Lower leg skin (tissue), 4 donors: Measurements from ENCODE around the gene GGNBP2. TPM values are rescaled to one million over a fixed set of nuclear protein-coding genes. Genes with fewer than 3 reads are reported as not detected.
"Not testable (repeated sequence)": the region's sequence is repeated elsewhere in the genome, so short reads cannot be mapped to it uniquely, and the experiment has no call there.

Source experiments
- DNase-seq, 2 donors: peaks; one replicate each; pipeline ENCODE4 v3.0.0-alpha.2; 2019; ENCODE audit warnings: low spot score in 2 of 2
- H3K4me3 ChIP-seq: fragments of 200-600 bp; sonication (generic); 2 replicates; pipeline ENCODE4 v1.5.1; 2017; ENCODE audit warnings: mild to moderate bottlenecking, low read depth; ENCODE audit not compliant: poor library complexity, severe bottlenecking
- POLR2A ChIP-seq, 2 donors: fragments of 450-650 bp; IDR thresholded peaks; one replicate each; pipeline ENCODE4 v1.6.1; 2016 to 2017; ENCODE audit warnings: antibody characterized with exemption in 2 of 2, mild to moderate bottlenecking in 1 of 2, moderate library complexity in 1 of 2
- WGBS, 2 donors: methylation state at CpG; one replicate each; pipeline ENCODE4 v1.1.5; 2018; 5-methylcytosine and 5-hydroxymethylcytosine counted together
- intact Hi-C: fragments of 100-400 bp; cut with DNase I; formaldehyde crosslinking; loops from one replicate; pipeline ENCODE4 v1.15.0; 2023; ENCODE audit warnings: low total_unique reads
- total RNA-seq, 4 donors: library from RNA; depleted of rRNA; stranded (reverse); fragments of >200 nt; gene quantifications; one replicate each; pipeline ENCODE4 v1.1.0, GENCODE V29; 2016
- TF ChIP-seq, protein P1 (sequence below), 3 donors: fragments of 450-650 bp; IDR thresholded peaks; one replicate each; pipeline ENCODE4 v1.5.1; 2016; ENCODE audit warnings: antibody characterized with exemption in 3 of 3, mild to moderate bottlenecking in 3 of 3, moderate library complexity in 2 of 3

Gene GGNBP2
- total RNA-seq, 4 donors from 2014 or later, result 38.2 to 79.6 (median 55.0) TPM

DNA sequence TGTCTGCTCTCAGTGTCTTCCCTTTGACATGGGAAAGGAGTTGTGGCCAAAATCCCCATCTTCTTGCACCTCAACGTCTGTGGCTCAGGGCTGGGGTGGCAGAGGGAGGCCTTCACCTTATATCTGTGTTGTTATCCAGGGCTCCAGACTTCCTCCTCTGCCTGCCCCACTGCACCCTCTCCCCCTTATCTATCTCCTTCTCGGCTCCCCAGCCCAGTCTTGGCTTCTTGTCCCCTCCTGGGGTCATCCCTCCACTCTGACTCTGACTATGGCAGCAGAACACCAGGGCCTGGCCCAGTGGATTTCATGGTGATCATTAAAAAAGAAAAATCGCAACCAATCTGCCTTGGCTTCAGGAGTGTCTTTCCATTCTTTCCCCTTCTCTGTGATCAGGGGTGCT is 55.7 kb downstream of the GGNBP2 start:
- TF ChIP-seq, protein P1, sequence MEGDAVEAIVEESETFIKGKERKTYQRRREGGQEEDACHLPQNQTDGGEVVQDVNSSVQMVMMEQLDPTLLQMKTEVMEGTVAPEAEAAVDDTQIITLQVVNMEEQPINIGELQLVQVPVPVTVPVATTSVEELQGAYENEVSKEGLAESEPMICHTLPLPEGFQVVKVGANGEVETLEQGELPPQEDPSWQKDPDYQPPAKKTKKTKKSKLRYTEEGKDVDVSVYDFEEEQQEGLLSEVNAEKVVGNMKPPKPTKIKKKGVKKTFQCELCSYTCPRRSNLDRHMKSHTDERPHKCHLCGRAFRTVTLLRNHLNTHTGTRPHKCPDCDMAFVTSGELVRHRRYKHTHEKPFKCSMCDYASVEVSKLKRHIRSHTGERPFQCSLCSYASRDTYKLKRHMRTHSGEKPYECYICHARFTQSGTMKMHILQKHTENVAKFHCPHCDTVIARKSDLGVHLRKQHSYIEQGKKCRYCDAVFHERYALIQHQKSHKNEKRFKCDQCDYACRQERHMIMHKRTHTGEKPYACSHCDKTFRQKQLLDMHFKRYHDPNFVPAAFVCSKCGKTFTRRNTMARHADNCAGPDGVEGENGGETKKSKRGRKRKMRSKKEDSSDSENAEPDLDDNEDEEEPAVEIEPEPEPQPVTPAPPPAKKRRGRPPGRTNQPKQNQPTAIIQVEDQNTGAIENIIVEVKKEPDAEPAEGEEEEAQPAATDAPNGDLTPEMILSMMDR (IDR thresholded peaks at IDR 0.05), result no peak
- TF ChIP-seq POLR2A (IDR thresholded peaks at IDR 0.05), result no peak
- intact Hi-C loops, result no loop called here
- 67 to 73% methylated on average over 3 of the region's 3 CpGs for WGBS, 2 donors
- DNase-seq, result peak in 1 of 2 donors; percentile 77
- no peak overlapping the region for H3K4me3 ChIP-seq

DNA sequence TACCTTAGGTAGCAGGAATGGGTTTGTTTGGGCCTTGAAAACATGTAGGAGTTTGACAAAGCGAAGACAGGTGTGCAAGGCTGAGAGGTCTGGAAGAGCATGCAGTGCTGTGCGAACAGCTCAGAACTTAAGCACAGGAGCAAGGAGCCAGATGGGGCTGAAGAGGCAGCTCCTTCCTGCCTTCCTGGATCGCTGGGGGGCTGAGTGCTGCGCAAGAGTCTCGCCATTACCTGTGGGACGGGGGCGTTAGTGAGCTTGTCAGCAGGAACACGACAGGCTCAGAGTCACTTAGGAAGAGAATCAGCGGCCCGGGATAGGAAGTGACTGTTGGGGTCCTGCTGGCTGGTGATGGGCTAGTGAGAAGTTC is 56.2 kb downstream of the GGNBP2 start:
- WGBS, 2 donors, result 14 to 20% methylated on average over 10 of the region's 10 CpGs
- no peak for DNase-seq
- intact Hi-C loops, result no loop called here
- peak overlapping the region; percentile 68 for H3K4me3 ChIP-seq
- TF ChIP-seq, protein P1 (IDR thresholded peaks at IDR 0.05), result no peak
- TF ChIP-seq POLR2A (IDR thresholded peaks at IDR 0.05), result no peak

DNA sequence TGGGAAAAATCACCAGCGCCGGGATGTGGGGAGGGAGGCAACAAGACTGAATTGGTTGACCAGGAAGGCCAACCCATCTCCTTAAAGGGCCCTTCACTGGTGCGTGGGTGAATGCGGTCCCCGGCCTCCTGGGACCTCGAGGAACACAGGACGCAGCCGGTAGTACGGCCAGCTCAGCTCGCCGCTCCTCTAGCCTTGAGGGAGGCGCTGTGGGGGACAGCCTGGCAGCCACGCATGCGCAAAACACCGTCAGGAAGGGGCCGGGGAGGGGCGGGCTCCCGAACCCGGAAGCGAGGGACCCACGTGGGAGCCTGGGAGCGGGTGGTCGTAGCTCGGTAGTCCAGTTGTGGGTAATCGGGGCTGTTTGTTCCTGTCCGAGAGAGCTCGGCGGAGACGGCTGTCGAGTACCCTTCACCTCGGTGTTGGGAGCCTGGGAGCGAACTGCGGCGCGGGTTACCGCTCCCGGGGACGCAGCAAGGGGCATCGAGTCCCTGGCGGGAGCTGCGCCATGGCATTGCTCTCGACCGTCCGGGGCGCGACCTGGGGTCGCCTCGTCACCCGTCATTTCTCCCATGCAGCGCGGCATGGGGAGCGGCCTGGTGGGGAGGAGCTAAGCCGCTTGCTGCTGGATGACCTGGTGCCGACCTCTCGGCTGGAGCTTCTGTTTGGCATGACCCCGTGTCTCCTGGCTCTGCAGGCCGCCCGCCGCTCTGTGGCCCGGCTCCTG is 56.7 kb downstream of the GGNBP2 start, which contains the start of gene MRM1:
MRM1 (plus strand) TSS at position 281 of the 727 bp plus-strand sequence; CDS start at position 509, 228 bp downstream.
- DNase-seq, result peak; percentile 84 to 98
- TF ChIP-seq, protein P1 (IDR thresholded peaks at IDR 0.05), result no peak
- no peak for TF ChIP-seq POLR2A (IDR thresholded peaks at IDR 0.05)

DNA sequence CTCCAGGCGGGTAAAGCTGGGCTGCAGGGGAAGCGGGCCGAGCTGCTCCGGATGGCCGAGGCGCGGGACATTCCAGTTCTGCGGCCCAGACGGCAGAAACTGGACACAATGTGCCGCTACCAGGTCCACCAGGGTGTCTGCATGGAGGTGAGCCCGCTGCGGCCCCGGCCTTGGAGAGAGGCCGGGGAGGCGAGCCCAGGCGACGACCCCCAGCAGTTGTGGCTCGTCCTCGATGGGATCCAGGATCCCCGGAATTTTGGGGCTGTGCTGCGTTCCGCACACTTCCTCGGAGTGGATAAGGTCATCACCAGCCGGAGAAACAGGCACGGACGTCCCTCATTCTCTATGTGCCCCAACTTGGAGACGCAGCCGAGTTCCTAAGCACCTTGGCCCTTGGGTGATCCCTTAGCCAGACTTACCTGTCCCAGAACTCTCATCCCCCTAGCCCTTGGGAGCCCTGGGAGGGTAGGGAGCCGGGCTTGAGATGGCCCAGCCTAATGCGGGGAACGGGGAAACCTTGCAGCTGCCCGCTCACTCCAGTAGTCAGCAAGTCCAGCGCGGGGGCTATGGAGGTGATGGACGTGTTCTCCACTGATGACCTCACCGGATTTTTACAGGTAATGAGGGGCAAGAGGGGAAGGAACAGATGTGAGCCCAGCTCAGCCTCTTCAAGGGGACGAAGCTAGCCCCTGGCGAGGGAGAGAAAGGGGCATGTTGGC is 57.5 kb downstream of the GGNBP2 start:
- TF ChIP-seq, protein P1 (IDR thresholded peaks at IDR 0.05), result no peak
- TF ChIP-seq POLR2A (IDR thresholded peaks at IDR 0.05), result no peak
- intact Hi-C loops, result no loop called here
- DNase-seq, result peak in 1 of 2 donors; percentile 87
- WGBS, 2 donors, result 4 to 8% methylated on average over 24 to 36 of the region's 38 CpGs
- peak overlapping the region; percentile 68 for H3K4me3 ChIP-seq

More for the DNA sequence above, 56.7 kb downstream of the GGNBP2 start, which contains the start of gene MRM1:
- intact Hi-C loops, result no loop called here
- H3K4me3 ChIP-seq, result peak within 1 kb of the TSS; percentile 68
- 0% methylated on average over 19 to 20 of the region's 60 CpGs for WGBS, 2 donors

DNA sequence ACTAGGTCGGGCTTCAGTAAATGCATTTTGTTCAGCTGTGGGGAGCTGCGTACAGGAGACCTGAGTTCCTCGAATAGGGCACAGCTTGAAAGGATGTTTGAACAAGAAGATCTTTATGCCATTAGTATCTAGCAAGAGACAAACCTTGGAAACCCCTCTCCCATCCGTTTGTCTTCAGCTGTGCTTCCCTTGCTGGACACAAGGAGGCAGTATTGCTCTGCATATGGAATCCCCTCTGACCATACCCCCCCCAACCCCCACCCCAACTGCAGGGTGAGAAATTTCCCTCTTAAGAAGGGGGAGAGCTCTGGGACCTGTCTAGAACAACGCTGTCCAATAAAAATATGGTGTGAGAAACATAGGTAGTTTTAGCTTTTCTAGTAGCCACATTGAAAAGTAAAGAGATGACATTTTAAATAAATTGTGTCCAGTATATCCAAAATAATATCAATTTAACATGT is 58.2 kb downstream of the GGNBP2 start:
- intact Hi-C loops, result no loop called here
- 12 to 18% methylated on average over 5 of the region's 5 CpGs for WGBS, 2 donors
- TF ChIP-seq POLR2A (IDR thresholded peaks at IDR 0.05), result no peak
- TF ChIP-seq, protein P1 (IDR thresholded peaks at IDR 0.05), result no peak

DNA sequence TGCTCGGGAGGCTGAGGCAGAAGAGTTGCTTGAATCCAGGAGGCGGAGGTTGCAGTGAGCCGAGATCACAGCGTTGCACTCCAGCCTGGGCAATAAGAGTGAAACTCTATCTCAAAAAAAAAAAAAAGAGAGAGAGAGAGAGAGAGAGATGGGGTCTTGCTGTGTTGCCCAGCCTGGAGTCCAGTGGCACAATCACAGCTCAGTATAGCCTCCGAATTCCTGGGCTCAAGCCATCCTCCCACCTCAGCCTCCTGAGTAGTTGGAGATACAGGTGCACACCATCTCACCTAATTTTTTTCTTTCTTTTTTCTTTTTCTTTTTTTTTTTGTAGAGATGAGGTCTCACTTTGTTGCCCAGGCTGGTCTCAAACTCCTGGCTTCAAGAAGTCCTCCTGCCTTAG is 60.3 kb downstream of the GGNBP2 start:
- WGBS, 2 donors, result 94 to 97% methylated on average over 5 of the region's 5 CpGs
- DNase-seq, H3K4me3 ChIP-seq, intact Hi-C loops: not testable (repeated sequence)

More for the DNA sequence above, 58.2 kb downstream of the GGNBP2 start:
- no peak for DNase-seq
- peak overlapping the region; percentile 68 for H3K4me3 ChIP-seq
